ENCODE measurements around the gene TLE6. TPM values are rescaled to one million over a fixed set of nuclear protein-coding genes. Genes with fewer than 3 reads are reported as not detected.
"Not testable (repeated sequence)": the region's sequence is repeated elsewhere in the genome, so short reads cannot be mapped to it uniquely, and the experiment has no call there.

The TLE6 gene
- 0.48 TPM in 1 of 2 replicates, not detected in the other for total RNA-seq (2014; rRNA removed; shearing (Covaris generic))

DNA sequence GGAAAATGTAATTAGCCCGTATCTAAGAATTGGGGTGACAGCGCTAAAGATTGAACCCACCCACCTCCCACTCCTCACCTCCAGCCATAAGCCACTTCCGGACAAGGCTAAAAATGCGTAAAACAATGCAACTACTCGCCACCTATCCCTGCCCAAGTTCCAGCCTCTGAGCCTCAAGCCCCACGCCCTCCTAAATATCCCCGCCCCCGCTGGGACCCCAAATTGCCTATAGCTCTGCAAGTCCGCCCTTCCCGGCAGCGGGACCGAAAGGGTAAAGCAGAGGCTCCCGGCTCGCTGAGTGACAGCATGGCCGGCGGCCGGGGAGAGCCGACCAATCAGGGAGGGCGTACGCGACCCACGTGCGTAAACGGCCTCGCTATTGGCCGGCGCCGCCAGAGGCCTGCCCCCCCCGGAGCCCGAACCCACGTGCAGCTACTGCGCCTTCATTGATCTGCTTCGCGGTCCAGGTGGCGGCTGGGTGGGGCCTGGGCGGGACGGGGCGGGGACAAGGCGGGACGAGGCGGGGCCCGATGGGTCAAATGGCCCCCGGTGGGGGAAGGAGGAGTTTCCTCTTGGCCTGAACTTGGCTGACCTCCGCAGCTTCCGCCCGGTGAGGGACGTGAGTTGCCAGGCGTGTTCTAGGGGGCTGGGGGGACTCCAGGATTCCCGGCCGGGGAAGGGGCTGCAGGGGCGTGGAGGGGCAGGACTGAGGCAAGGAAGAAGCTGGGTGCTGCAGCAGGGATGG lies at the start of gene TLE6:
Gene TLE6, plus strand, starts transcription at position 564 of the 745 bp plus-strand sequence. CDS start 670 bp downstream, outside the sequence.
- peak; percentile 89 for DNase-seq (ENCODE audit: low spot score)

- no peak for DNase-seq (ENCODE audit: low spot score)
Measured at GRCh38 chr19:2933490-2933910, 43.9 kb upstream of the TLE6 start.

- not testable (repeated sequence) for DNase-seq (ENCODE audit: low spot score)
Measured at GRCh38 chr19:2935863-2936262, 41.5 kb upstream of the TLE6 start.

GRCh38 chr19:2942928-2943640 lies 34.3 kb upstream of the TLE6 start:
- DNase-seq (ENCODE audit: low spot score): no peak

GRCh38 chr19:2944403-2944774 lies 33.0 kb upstream of the TLE6 start:
- DNase-seq (ENCODE audit: low spot score): no peak

DNA sequence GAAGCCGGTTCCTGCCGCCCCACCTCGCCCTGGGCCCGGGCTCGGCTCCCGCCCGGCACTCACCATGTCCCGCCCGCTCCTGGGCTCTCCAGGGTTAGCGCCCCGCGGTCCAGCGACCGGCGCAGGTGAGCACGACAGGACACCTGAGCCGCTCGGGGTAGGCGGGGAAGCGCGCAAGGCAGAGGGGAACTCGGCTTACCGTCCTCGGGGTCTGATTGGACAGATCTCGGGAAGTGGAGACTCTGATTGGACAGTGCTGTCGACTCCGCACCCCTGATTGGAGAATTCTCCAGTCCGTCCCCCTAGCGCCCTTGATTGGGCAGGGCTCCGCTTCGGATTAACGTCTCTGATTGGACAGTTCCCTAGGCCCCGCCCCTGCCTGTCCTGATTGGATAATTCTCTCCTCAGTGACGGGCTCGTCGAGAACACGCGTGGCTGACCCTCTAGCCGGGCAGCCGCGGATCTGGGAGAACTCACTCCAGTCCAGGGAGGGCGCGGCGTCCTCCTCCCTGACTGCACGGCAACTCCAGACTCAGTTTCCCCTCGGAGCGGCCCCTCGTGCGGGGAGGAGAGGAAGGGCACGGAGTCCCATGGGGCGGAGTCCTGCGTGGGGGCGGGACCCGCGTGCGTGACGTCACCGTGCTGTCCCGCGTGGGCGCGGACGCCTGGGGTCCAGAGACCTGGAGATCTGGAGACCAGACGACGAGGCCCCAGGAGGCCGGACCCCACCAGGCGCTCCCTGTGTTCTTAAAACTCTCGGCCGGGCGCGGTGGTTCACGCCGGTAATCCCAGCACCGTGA lies 32.4 kb upstream of the TLE6 start, which contains the start of gene ZNF77:
Gene ZNF77, minus strand, starts transcription at position 197 of the 800 bp plus-strand sequence. Its CDS starts 131 bp downstream, at position 66.
- DNase-seq (ENCODE audit: low spot score): peak; percentile 98

DNA sequence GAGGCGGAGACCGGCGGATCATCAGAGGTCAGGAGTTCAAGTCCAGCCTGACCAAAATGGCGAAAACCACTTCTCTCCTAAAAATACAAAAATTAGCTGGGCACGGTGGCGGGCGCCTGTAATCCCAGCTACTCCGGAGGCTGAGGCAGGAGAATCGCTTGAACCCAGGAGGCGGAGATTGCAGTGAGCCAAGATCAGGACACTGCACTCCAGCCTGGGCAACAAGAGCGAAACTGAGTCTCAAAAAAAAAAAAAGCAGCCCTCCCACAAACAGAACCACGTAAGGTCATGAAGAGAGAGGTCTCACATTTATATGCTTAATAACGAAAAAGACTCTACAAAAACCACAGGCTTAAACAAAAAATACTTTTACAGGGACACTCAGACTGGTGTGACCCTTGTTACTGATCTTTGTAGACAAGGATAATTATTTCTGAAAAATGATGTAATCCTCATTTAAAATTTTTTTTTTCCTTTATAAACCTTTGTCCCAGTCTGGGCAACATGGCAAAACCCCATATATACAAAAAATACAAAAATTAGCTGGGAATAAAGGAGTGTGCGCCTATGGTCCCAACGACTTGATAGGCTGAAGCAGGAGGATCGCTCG lies 31.7 kb upstream of the TLE6 start:
- DNase-seq (ENCODE audit: low spot score): no peak

- DNase-seq (ENCODE audit: low spot score): peak; percentile 46
Measured at GRCh38 chr19:2949939-2950285, 27.5 kb upstream of the TLE6 start.

GRCh38 chr19:2950286-2951124 lies 26.9 kb upstream of the TLE6 start:
- DNase-seq (ENCODE audit: low spot score): peak; percentile 96

GRCh38 chr19:2952953-2953481 lies 24.3 kb upstream of the TLE6 start:
- peak; percentile 79 for DNase-seq (ENCODE audit: low spot score)

GRCh38 chr19:2957160-2957559 lies 20.2 kb upstream of the TLE6 start:
- DNase-seq (ENCODE audit: low spot score): no peak

- DNase-seq (ENCODE audit: low spot score): no peak
Measured at GRCh38 chr19:2960120-2960519, 17.2 kb upstream of the TLE6 start.

GRCh38 chr19:2962018-2962670 lies 15.2 kb upstream of the TLE6 start:
- DNase-seq (ENCODE audit: low spot score): peak; percentile 77

DNA sequence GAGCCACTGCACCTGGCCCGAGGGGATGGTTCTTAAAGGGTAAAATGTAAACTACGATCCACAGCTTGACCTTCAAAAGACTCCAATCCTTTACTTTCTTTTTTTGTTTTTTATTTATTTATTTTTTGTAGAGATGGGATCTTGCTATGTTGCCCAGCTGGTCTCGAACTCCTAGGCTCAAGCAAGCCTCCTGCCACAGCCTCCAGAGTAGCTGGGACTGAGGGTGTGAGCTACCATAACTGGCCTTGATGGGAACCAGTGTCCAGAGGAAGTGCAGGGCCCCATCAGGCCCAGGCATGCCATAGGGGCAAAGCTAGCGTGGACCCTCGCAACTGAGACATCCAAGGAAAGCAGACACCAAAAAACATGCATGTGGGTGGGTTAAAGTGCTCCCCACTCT lies 14.2 kb upstream of the TLE6 start:
- no peak for DNase-seq (ENCODE audit: low spot score)

DNA sequence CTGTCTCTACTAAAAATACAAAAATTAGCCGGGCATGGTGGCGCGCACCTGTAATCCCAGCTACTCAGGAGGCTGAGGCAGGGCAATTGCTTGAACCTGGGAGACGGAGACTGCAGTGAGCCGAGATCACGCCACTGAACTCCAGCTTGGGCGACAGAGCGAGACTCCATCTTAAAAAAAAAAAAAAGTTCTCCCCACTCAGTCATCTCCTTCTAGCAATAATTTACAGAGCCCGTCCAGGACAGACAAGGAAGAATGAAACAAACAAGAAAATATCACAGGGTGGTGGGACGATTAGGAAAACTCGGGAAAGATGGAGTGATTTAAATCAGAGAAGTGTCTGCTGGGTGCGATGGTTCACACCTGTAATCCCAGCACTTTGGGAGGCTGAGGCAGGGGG lies 13.7 kb upstream of the TLE6 start:
- not testable (repeated sequence) for DNase-seq (ENCODE audit: low spot score)

DNA sequence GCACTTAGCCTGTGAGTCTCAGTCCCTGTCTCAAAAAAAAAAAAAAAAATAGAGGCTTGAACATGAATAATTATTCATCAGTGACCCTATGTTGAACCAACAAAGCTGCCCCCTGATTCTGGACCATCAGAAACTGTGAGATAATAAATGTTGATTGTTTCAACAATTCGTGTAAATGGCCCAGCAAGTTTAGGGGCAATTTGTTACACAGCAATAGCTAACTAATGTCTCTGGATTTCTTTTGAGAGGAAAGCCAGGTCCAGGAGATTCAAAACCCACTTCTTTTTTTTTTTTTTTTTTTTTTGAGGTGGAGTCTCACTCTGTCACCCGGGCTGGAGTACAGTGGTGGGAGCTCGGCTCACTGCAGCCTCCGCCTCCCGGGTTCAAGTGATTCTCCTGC lies 12.5 kb upstream of the TLE6 start:
- no peak for DNase-seq (ENCODE audit: low spot score)

DNA sequence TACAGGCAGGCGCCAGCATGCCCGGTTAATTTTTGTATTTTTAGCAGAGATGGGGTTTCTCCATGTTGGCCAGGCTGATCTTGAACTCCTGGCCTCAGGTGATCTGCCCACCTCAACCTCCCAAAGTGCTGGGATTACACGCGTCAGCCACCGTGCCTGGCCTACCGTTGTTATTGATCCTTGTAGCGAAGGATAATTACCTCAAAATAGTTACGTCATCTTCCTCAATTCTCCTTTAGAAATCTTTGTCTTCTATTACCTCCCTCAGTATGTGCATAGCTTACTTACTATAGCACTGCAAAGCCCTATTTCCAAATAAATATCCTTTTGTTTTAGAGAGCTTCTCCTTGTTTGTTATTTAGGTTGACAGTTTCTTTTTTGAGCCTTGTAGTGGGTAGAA lies 9.4 kb upstream of the TLE6 start:
- no peak for DNase-seq (ENCODE audit: low spot score)

DNA sequence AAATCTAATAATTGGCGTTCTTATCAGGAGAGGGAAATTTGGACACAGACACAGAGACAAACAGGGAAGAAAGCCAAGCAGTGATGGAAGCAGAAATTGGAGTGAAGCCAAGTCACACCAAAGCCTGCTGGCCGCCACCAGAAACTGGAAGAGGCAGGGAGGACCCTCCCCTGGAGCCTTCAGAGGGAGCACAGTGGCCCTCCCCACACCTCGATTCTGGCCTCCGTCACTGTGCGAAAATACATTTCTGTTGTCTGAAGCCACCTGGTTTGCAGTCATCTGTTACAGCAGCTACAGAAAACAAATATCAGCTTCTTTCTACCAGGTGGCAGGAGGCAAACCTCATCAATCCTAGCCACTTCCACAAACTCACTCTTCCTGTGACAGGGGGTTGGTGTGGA lies 8.3 kb upstream of the TLE6 start:
- no peak for DNase-seq (ENCODE audit: low spot score)

GRCh38 chr19:2970201-2970835 lies 7.0 kb upstream of the TLE6 start:
- DNase-seq (ENCODE audit: low spot score): no peak
